A673 (cell line): Measurements from ENCODE around the gene ZNF75A. TPM values are rescaled to one million over a fixed set of nuclear protein-coding genes. Genes with fewer than 3 reads are reported as not detected.

Experiments used
- BruUV-seq: library from RNA; stranded (reverse); fragments of 400-500 nt; replicated peaks from 2 replicates; lab custom pipeline; 2021; lab: Mats Ljungman, UMichigan
- CTCF ChIA-PET: fragments of 300-600 bp; sonication (Branson Sonifier 250); formaldehyde crosslinking; loops from one replicate; lab custom pipeline; 2022; ENCODE audit warnings: antibody characterized with exemption; lab: Charles Lee
- POLR2A ChIA-PET: fragments of 300-600 bp; sonication (Branson Sonifier 250); formaldehyde crosslinking; loops from one replicate; lab custom pipeline; 2022; ENCODE audit warnings: antibody characterized with exemption; ENCODE audit not compliant: low non-redundant PET; lab: Charles Lee
- DNase-seq: peaks from one replicate; pipeline ENCODE4 v3.0.0-alpha.2; 2015; ENCODE audit warnings: low spot score
- H3K27ac ChIP-seq: fragments of 200-600 bp; sonication (generic); 2 replicates; pipeline ENCODE4 v1.5.1; 2016; ENCODE audit warnings: mixed run types, low read depth, mild to moderate bottlenecking, mixed read lengths, antibody characterized with exemption, low read length; ENCODE audit not compliant: poor library complexity, severe bottlenecking
- H3K27me3 ChIP-seq: fragments of 200-600 bp; sonication (generic); replicated peaks from 2 replicates; pipeline ENCODE4 v1.6.1; 2017; ENCODE audit warnings: mixed run types, low read depth, mild to moderate bottlenecking, mixed read lengths, antibody characterized with exemption, low read length; ENCODE audit not compliant: insufficient read depth, poor library complexity
- H3K36me3 ChIP-seq: fragments of 200-600 bp; sonication (generic); 2 replicates; pipeline ENCODE4 v1.6.1; 2016; ENCODE audit warnings: mixed run types, mild to moderate bottlenecking, mixed read lengths, antibody characterized with exemption, low read length; ENCODE audit not compliant: insufficient read depth, poor library complexity, severe bottlenecking
- H3K4me1 ChIP-seq: fragments of 200-600 bp; sonication (generic); 2 replicates; pipeline ENCODE4 v1.6.1; 2017; ENCODE audit warnings: mixed run types, mild to moderate bottlenecking, mixed read lengths, antibody characterized with exemption, low read length; ENCODE audit not compliant: insufficient read depth, poor library complexity, severe bottlenecking
- H3K4me3 ChIP-seq: fragments of 200-600 bp; sonication (generic); 2 replicates; pipeline ENCODE4 v1.5.1; 2016; ENCODE audit warnings: low read depth, mixed run types, mild to moderate bottlenecking, mixed read lengths, low read length; ENCODE audit not compliant: poor library complexity, severe bottlenecking
- H3K9me3 ChIP-seq: fragments of 200-600 bp; sonication (generic); 2 replicates; pipeline ENCODE4 v1.6.1; 2016; ENCODE audit warnings: mixed run types, low read depth, mild to moderate bottlenecking, mixed read lengths, antibody characterized with exemption, low read length; ENCODE audit not compliant: poor library complexity, severe bottlenecking
- EZH2 ChIP-seq: fragments of 200-600 bp; sonication (generic); IDR thresholded peaks from 2 replicates; pipeline ENCODE4 v1.6.1; 2017; ENCODE audit warnings: borderline replicate concordance, low read depth, mild to moderate bottlenecking, mixed read lengths, antibody characterized with exemption, low read length; ENCODE audit not compliant: poor library complexity, severe bottlenecking
- intact Hi-C: fragments of 100-400 bp; cut with micrococcal nuclease; formaldehyde crosslinking; loops from one replicate; pipeline ENCODE4 v1.10.0; 2022; ENCODE audit not compliant: unreplicated experiment
- total RNA-seq: library from RNA; stranded (reverse); gene quantifications from 2 replicates; pipeline ENCODE4 v1.2.3, GENCODE V29; 2021
- TF ChIP-seq, protein P1 (sequence below): fragments of 300-800, 200-600 bp; sonication (generic); conservative IDR thresholded peaks from 2 replicates; pipeline ENCODE4 v1.5.1; 2017; ENCODE audit warnings: low read depth, mild to moderate bottlenecking, antibody characterized with exemption, low read length, moderate library complexity, mixed read lengths

Gene ZNF75A
- total RNA-seq, 1 experiment from 2014 or later = 44.5 TPM

DNA sequence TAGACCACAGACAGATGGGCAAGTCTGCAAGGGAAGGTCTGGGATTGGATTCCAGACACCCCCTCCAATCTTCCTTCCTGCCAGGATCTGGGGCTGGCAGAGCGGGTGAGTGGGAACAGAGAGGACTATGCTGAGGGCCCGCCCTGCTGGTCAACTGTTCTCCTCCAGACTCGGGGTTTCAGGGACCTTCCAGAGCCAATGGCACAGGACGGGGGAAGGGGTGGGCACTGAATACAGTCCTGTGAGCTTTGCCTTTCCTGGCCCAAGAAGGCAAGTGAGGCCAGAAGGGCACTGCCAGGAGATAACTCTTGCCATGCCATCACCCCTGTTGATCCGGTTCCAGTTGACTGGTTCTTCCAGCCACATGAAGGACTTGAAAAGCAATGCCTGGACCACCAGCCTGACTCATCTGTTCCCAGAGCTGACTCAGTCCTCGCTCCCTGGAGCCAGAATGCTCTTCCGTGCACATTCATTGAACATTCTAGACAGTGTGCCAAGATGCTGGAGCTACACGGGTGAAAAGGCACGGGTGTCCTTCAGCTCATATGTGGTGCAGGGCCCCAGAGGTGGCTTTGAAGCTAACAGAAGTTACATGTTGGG is 48.3 kb upstream of the ZNF75A start:
- Histone ChIP-seq H3K27ac (no peak overlapping the region), H3K36me3 (no peaks in the 10 kb centered on the region), H3K4me1 (no peaks in the 10 kb centered on the region), H3K27me3 (no peaks in the 10 kb centered on the region), H3K9me3 (no peaks in the 10 kb centered on the region), H3K4me3 (no peak overlapping the region)
- TF ChIP-seq EZH2 = no peak
- TF ChIP-seq, protein P1, sequence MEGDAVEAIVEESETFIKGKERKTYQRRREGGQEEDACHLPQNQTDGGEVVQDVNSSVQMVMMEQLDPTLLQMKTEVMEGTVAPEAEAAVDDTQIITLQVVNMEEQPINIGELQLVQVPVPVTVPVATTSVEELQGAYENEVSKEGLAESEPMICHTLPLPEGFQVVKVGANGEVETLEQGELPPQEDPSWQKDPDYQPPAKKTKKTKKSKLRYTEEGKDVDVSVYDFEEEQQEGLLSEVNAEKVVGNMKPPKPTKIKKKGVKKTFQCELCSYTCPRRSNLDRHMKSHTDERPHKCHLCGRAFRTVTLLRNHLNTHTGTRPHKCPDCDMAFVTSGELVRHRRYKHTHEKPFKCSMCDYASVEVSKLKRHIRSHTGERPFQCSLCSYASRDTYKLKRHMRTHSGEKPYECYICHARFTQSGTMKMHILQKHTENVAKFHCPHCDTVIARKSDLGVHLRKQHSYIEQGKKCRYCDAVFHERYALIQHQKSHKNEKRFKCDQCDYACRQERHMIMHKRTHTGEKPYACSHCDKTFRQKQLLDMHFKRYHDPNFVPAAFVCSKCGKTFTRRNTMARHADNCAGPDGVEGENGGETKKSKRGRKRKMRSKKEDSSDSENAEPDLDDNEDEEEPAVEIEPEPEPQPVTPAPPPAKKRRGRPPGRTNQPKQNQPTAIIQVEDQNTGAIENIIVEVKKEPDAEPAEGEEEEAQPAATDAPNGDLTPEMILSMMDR = no peak
- DNase-seq = no peak
- no TSS peak for BruUV-seq
- CTCF ChIA-PET = no interaction called here
- POLR2A ChIA-PET = no interaction called here
- intact Hi-C loops = no loop called here

DNA sequence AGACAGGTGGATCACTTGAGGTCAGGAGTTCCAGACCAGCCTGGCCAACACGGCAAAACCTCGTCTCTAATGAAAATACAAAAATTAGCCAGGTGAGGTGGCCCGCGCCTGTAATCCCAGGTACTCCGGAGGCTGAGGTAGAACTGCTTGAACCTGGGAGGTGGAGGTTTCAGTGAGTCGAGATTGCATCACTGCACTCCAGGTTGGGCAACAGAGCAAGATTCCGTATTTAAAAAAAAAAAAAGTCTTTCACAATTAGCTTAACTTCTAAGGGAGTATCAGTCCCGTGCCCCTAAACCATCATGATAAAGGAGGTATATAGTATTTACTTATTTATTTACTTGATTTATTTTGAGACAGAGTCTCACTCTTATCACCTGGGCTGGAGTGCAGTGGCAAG is 45.5 kb upstream of the ZNF75A start:
- intact Hi-C loops = loop anchor here (10.0 kb wide), 1 partner anchor 245 kb away; the partner anchor contains the start of gene CLUAP1
- ChIA-PET POLR2A (no interaction called here), CTCF (no interaction called here)
- no peak for DNase-seq
- Histone ChIP-seq H3K27ac (no peak overlapping the region), H3K4me1 (no peaks in the 10 kb centered on the region), H3K36me3 (no peaks in the 10 kb centered on the region), H3K9me3 (no peaks in the 10 kb centered on the region), H3K27me3 (no peaks in the 10 kb centered on the region), H3K4me3 (no peak overlapping the region)
- TF ChIP-seq, protein P1 = no peak
- TF ChIP-seq EZH2 = no peak
- BruUV-seq = no TSS peak

DNA sequence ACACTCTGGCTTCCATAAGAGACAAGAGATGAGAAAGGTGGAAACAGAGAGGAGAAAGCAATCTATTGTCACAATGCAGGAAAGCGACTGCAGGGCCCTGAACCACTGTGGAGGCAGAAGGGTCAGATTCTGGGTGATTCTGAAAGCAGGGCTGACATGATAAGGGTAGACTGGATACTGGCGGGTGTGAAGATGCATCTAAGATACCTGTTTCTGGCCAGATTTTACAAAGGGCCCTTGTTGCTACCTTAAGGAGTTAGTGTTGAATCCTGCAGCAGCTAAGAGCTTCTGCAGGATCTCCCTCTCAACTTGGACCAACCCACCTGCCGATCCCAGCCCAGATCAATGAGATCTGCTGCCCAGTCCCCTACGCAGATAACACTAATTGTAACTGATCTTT is 42.8 kb upstream of the ZNF75A start:
- POLR2A ChIA-PET = no interaction called here
- BruUV-seq = no TSS peak
- no peak overlapping the region for H3K4me3 ChIP-seq
- no peaks in the 10 kb centered on the region for H3K4me1 ChIP-seq
- no peaks in the 10 kb centered on the region for H3K27me3 ChIP-seq
- peaks cover 6% of the 10 kb centered on the region for H3K9me3 ChIP-seq
- no peak for TF ChIP-seq EZH2
- TF ChIP-seq, protein P1 = no peak
- no peaks in the 10 kb centered on the region for H3K36me3 ChIP-seq
- intact Hi-C loops = loop anchor here (10.0 kb wide), 1 partner anchor 242 kb away; the partner anchor contains the start of gene CLUAP1
- no peak for DNase-seq
- CTCF ChIA-PET = interaction anchor here (0.6 kb wide), 1 partner anchor 195 kb away, joined by 3 read pairs; no protein-coding TSS in a partner anchor
- no peak overlapping the region for H3K27ac ChIP-seq
